Measurements from ENCODE around the gene ADGRV1. TPM values are rescaled to one million over a fixed set of nuclear protein-coding genes. Genes with fewer than 3 reads are reported as not detected.
"Not testable (repeated sequence)": the region's sequence is repeated elsewhere in the genome, so short reads cannot be mapped to it uniquely, and the experiment has no call there.

The ADGRV1 gene
- polyA plus RNA-seq, 1 donor from 2014 or later = 3.7 TPM

- H3K4me3 ChIP-seq (ENCODE audit: low read length) = no peak overlapping the region
- no peak overlapping the region for H2AFZ ChIP-seq (ENCODE audit: low read depth, low read length)
- no peaks in the 10 kb centered on the region for H3K79me2 ChIP-seq (replicated peaks; ENCODE audit: insufficient read depth, low read length)
- no peaks in the 10 kb centered on the region for H4K20me1 ChIP-seq (ENCODE audit: insufficient read depth)
- no peaks in the 10 kb centered on the region for H3F3A ChIP-seq (ENCODE audit: insufficient read depth, low read length, poor library complexity, severe bottlenecking)
- H3K9me2 ChIP-seq (ENCODE audit: insufficient read depth, low read length) = no peaks in the 10 kb centered on the region
- H3K27me3 ChIP-seq (ENCODE audit: insufficient read depth, low read depth, low read length) = no peaks in the 10 kb centered on the region
- no peaks in the 10 kb centered on the region for H3K36me3 ChIP-seq (ENCODE audit: insufficient read depth, low read length)
- no peak overlapping the region for H3K9ac ChIP-seq (ENCODE audit: low read length)
- TF ChIP-seq SMC3 (conservative IDR thresholded peaks at IDR 0.05; ENCODE audit: poor library complexity) (no peak), POLR2AphosphoS5 (IDR thresholded peaks at IDR 0.05) (no peak)
- H3K27ac ChIP-seq (ENCODE audit: low read length) = no peak overlapping the region
- H3K4me2 ChIP-seq (ENCODE audit: low read length) = no peak overlapping the region
- H3K9me3 ChIP-seq (ENCODE audit: low read length) = no peaks in the 10 kb centered on the region
These were observed 234.1 kb downstream of the ADGRV1 start for GRCh38 chr5:90792725-90793124.

DNA sequence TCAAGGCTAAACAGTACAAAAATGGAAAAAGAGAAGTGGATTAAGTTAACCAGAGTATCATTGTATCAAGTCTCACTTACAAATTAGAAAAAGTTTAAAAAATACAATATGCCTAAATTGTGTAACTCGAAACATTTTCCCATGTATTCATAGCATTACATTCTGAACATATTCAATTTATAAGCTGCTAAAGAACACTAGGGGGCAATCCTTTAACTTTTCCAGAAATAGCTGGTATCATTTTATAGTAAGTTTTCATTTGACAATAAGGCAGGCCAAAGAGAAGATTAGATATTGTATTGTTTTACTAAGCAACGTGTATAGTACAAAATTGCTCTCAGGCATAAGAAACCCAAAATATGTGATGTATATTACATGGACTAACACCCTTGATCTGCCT is 234.6 kb downstream of the ADGRV1 start:
- no peaks in the 10 kb centered on the region for H3F3A ChIP-seq (ENCODE audit: insufficient read depth, low read length, poor library complexity, severe bottlenecking)
- H2AFZ ChIP-seq (ENCODE audit: low read depth, low read length) = no peak overlapping the region
- no peak overlapping the region for H3K4me3 ChIP-seq (ENCODE audit: low read length)
- no peaks in the 10 kb centered on the region for H4K20me1 ChIP-seq (ENCODE audit: insufficient read depth)
- TF ChIP-seq TAF1 (IDR thresholded peaks at IDR 0.05; ENCODE audit: low read depth) (no peak), CTCF (IDR thresholded peaks at IDR 0.05; ENCODE audit: poor library complexity, severe bottlenecking) (peak; percentile 12), MXI1 (conservative IDR thresholded peaks at IDR 0.05; ENCODE audit: poor library complexity, severe bottlenecking) (no peak)
- TF ChIP-seq, protein P1, sequence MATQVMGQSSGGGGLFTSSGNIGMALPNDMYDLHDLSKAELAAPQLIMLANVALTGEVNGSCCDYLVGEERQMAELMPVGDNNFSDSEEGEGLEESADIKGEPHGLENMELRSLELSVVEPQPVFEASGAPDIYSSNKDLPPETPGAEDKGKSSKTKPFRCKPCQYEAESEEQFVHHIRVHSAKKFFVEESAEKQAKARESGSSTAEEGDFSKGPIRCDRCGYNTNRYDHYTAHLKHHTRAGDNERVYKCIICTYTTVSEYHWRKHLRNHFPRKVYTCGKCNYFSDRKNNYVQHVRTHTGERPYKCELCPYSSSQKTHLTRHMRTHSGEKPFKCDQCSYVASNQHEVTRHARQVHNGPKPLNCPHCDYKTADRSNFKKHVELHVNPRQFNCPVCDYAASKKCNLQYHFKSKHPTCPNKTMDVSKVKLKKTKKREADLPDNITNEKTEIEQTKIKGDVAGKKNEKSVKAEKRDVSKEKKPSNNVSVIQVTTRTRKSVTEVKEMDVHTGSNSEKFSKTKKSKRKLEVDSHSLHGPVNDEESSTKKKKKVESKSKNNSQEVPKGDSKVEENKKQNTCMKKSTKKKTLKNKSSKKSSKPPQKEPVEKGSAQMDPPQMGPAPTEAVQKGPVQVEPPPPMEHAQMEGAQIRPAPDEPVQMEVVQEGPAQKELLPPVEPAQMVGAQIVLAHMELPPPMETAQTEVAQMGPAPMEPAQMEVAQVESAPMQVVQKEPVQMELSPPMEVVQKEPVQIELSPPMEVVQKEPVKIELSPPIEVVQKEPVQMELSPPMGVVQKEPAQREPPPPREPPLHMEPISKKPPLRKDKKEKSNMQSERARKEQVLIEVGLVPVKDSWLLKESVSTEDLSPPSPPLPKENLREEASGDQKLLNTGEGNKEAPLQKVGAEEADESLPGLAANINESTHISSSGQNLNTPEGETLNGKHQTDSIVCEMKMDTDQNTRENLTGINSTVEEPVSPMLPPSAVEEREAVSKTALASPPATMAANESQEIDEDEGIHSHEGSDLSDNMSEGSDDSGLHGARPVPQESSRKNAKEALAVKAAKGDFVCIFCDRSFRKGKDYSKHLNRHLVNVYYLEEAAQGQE (IDR thresholded peaks at IDR 0.05; ENCODE audit: borderline replicate concordance) = no peak
- no peaks in the 10 kb centered on the region for H3K9me2 ChIP-seq (ENCODE audit: insufficient read depth, low read length)
- no peak overlapping the region for H3K9ac ChIP-seq (ENCODE audit: low read length)
- H3K36me3 ChIP-seq (ENCODE audit: insufficient read depth, low read length) = no peaks in the 10 kb centered on the region
- no peaks in the 10 kb centered on the region for H3K9me3 ChIP-seq (ENCODE audit: low read length)
- no peak overlapping the region for H3K4me2 ChIP-seq (ENCODE audit: low read length)
- H3K27me3 ChIP-seq (ENCODE audit: insufficient read depth, low read depth, low read length) = no peaks in the 10 kb centered on the region
- no peaks in the 10 kb centered on the region for H3K79me2 ChIP-seq (replicated peaks; ENCODE audit: insufficient read depth, low read length)
- H3K27ac ChIP-seq (ENCODE audit: low read length) = no peak overlapping the region

DNA sequence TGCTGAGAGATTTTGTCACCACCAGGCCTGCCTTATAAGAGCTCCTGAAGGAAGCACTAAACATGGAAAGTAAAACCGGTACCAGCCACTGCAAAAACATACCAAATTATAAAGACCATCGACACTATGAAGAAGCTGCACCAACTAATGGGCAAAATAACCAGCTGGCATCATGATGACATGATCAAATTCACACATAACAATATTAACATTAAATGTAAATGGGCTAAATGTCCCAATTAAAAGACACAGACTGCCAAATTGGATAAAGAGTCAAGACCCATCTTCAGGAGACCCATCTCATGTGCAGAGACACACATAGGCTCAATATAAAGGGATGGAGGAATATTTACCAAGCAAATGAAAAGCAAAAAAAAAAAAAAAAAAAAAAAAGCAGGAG is 238.3 kb downstream of the ADGRV1 start:
- not testable (repeated sequence) for H2AFZ ChIP-seq (ENCODE audit: low read depth, low read length); H3K9ac ChIP-seq (ENCODE audit: low read length); H3K9me3 ChIP-seq (ENCODE audit: low read length); H3K4me3 ChIP-seq (ENCODE audit: low read length); H4K20me1 ChIP-seq (ENCODE audit: insufficient read depth); H3F3A ChIP-seq (ENCODE audit: insufficient read depth, low read length, poor library complexity, severe bottlenecking); H3K79me2 ChIP-seq (replicated peaks; ENCODE audit: insufficient read depth, low read length); H3K36me3 ChIP-seq (ENCODE audit: insufficient read depth, low read length); H3K4me2 ChIP-seq (ENCODE audit: low read length); H3K27ac ChIP-seq (ENCODE audit: low read length); H3K27me3 ChIP-seq (ENCODE audit: insufficient read depth, low read depth, low read length); H3K9me2 ChIP-seq (ENCODE audit: insufficient read depth, low read length)

DNA sequence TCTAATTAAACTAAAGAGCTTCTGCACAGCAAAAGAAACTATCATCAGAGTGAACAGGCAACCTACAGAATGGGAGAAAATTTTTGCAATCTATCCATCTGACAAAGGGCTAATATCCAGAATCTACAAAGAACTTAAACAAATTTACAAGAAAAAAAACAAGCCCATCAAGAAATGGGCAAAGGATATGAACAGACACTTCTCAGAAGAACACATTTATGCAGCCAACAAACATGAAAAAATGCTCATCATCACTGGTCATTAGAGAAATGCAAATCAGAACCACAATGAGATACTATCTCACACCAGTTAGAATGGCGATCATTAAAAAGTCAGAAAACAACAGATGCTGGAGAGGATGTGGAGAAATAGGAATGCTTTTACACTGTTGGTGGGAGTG is 241.5 kb downstream of the ADGRV1 start:
- not testable (repeated sequence) for H3K9me2 ChIP-seq (ENCODE audit: insufficient read depth, low read length)

DNA sequence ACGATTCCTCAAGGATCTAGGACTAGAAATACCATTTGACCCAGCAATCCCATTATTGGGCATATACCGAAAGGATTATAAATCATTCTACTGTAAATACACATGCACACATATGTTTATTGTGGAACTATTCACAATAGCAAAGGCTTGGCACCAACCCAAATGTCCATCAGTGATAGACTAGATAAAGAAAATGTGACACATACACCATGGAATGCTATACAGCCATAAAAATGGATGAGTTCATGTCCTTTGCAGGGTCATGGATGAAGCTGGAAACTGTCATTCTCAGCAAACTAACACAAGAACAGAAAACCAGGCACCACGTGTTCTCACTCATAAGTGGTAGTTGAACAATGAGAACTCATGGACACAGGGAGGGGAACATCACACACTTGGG is 241.9 kb downstream of the ADGRV1 start:
- not testable (repeated sequence) for H2AFZ ChIP-seq (ENCODE audit: low read depth, low read length); H3K9ac ChIP-seq (ENCODE audit: low read length); H4K20me1 ChIP-seq (ENCODE audit: insufficient read depth); H3K4me2 ChIP-seq (ENCODE audit: low read length); H3K27ac ChIP-seq (ENCODE audit: low read length); H3K9me3 ChIP-seq (ENCODE audit: low read length); H3K79me2 ChIP-seq (replicated peaks; ENCODE audit: insufficient read depth, low read length); H3K4me3 ChIP-seq (ENCODE audit: low read length); H3K36me3 ChIP-seq (ENCODE audit: insufficient read depth, low read length); H3K9me2 ChIP-seq (ENCODE audit: insufficient read depth, low read length); H3K27me3 ChIP-seq (ENCODE audit: insufficient read depth, low read depth, low read length); H3F3A ChIP-seq (ENCODE audit: insufficient read depth, low read length, poor library complexity, severe bottlenecking)

More for the DNA sequence above, 241.5 kb downstream of the ADGRV1 start:
- not testable (repeated sequence) for H3K9me3 ChIP-seq (ENCODE audit: low read length); H3K4me3 ChIP-seq (ENCODE audit: low read length); H4K20me1 ChIP-seq (ENCODE audit: insufficient read depth); H3F3A ChIP-seq (ENCODE audit: insufficient read depth, low read length, poor library complexity, severe bottlenecking); H3K79me2 ChIP-seq (replicated peaks; ENCODE audit: insufficient read depth, low read length); H3K9ac ChIP-seq (ENCODE audit: low read length); H2AFZ ChIP-seq (ENCODE audit: low read depth, low read length); H3K36me3 ChIP-seq (ENCODE audit: insufficient read depth, low read length); H3K27ac ChIP-seq (ENCODE audit: low read length); H3K27me3 ChIP-seq (ENCODE audit: insufficient read depth, low read depth, low read length); H3K4me2 ChIP-seq (ENCODE audit: low read length)

All from neural cell (in vitro differentiated cells).